GM12878 (cell line): ENCODE measurements around the gene WBP2NL. TPM values are rescaled to one million over a fixed set of nuclear protein-coding genes. Genes with fewer than 3 reads are reported as not detected.

Experiments used
- CBX3 ChIP-seq: fragments of 200-600 bp; sonication (generic); IDR thresholded peaks from 2 replicates; pipeline ENCODE4 v1.6.1; 2016; ENCODE audit warnings: low read depth, borderline replicate concordance
- CHD2 ChIP-seq: IDR thresholded peaks from 2 replicates; pipeline ENCODE4 v1.6.1; 2011; ENCODE audit warnings: low read depth, low read length, improper control_type of control experiment, borderline replicate concordance
- CHD4 ChIP-seq: fragments of 200-600 bp; sonication (generic); IDR thresholded peaks from 2 replicates; pipeline ENCODE4 v1.6.1; 2016; ENCODE audit warnings: mild to moderate bottlenecking
- CREB1 ChIP-seq: IDR thresholded peaks from 2 replicates; pipeline ENCODE4 v1.6.1; 2012; ENCODE audit warnings: low read depth, mild to moderate bottlenecking, inconsistent platforms
- ESRRA ChIP-seq: IDR thresholded peaks from 2 replicates; pipeline ENCODE4 v1.6.1; 2012; ENCODE audit warnings: mild to moderate bottlenecking, low read length, improper control_type of control experiment
- HDAC6 ChIP-seq: fragments of 200-600 bp; sonication (generic); IDR thresholded peaks from one replicate; pipeline ENCODE4 v1.8.0; 2017; ENCODE audit warnings: antibody characterized with exemption; ENCODE audit not compliant: unreplicated experiment
- HDGF ChIP-seq: fragments of 450-650 bp; IDR thresholded peaks from 2 replicates; pipeline ENCODE4 v1.6.1; 2016; ENCODE audit warnings: antibody characterized with exemption
- NR2C1 ChIP-seq: fragments of 450-650 bp; IDR thresholded peaks from 2 replicates; pipeline ENCODE4 v1.6.1; 2017; ENCODE audit warnings: antibody characterized with exemption, mild to moderate bottlenecking, moderate library complexity
- POLR2AphosphoS5 ChIP-seq: IDR thresholded peaks from 2 replicates; pipeline ENCODE4 v1.6.1; 2011; ENCODE audit warnings: mild to moderate bottlenecking, low read length, inconsistent platforms
- RB1 ChIP-seq: fragments of 450-650 bp; formaldehyde crosslinking; IDR thresholded peaks from 2 replicates; pipeline ENCODE4 v1.6.1; 2017; ENCODE audit warnings: mild to moderate bottlenecking, borderline replicate concordance
- SKIL ChIP-seq: fragments of 450-650 bp; IDR thresholded peaks from 2 replicates; pipeline ENCODE4 v1.6.1; 2017; ENCODE audit warnings: mild to moderate bottlenecking, low read depth, inconsistent platforms; ENCODE audit not compliant: poor library complexity, severe bottlenecking
- TCF7 ChIP-seq: IDR thresholded peaks from 2 replicates; pipeline ENCODE4 v1.6.1; 2014; ENCODE audit warnings: antibody characterized with exemption, borderline replicate concordance
- ZBTB40 ChIP-seq: fragments of 450-650 bp; IDR thresholded peaks from 2 replicates; pipeline ENCODE4 v1.6.1; 2016; ENCODE audit warnings: mild to moderate bottlenecking, moderate library complexity, borderline replicate concordance
- ZNF592 ChIP-seq: fragments of 450-650 bp; IDR thresholded peaks from 2 replicates; pipeline ENCODE4 v1.6.1; 2017; ENCODE audit warnings: mild to moderate bottlenecking, moderate library complexity
- ZZZ3 ChIP-seq: IDR thresholded peaks from 2 replicates; pipeline ENCODE4 v1.6.1; 2011; ENCODE audit warnings: low read depth; ENCODE audit not compliant: control insufficient read depth, insufficient read length
- polyA plus RNA-seq, 11 experiments: library from polyadenylated mRNA; depleted of rRNA in 4 of 11; unstranded in 6 of 11; stranded (reverse) in 5 of 11; fragments of >200 nt; fragmentation: Nextera tagmentation in 4 of 11; fragmentation: Illumina TruSeq in 1 of 11; extraction: Ambion mirVana in 4 of 11; extraction: Trizol in 1 of 11; gene quantifications; 1 replicate in 1 of 11; 2 replicates in 10 of 11; pipeline versions ENCODE4 v1.2.1 to v1.2.3, GENCODE V29; 2011 to 2016; ENCODE audit warnings: inconsistent platforms in 2 of 11, missing spikeins in 2 of 11, low read depth in 1 of 11
- total RNA-seq, 4 experiments: library from RNA; depleted of rRNA in 3 of 4; stranded (reverse); fragments of >200 nt in 3 of 4; fragmentation: Illumina TruSeq in 1 of 4; extraction: Trizol in 1 of 4; gene quantifications; 2 replicates each; pipeline versions ENCODE4 v1.2.1 to v1.2.3, GENCODE V29; 2013 to 2021

WBP2NL gene
- total and polyA plus RNA-seq, 10 of the 15 experiments (the other 5 are each of a cell fraction or from before 2014, with no cell fraction given), result 0.46 to 1.9 (median 1.3) TPM

- TF ChIP-seq HDAC6 (no peak), CBX3 (no peak), CHD2 (peak; percentile 56; the same call in 1 of the 2 replicates), ESRRA (no peak), CREB1 (peak; percentile 5), NR2C1 (no peak), POLR2AphosphoS5 (peak; percentile 63; the same call in 1 of the 2 replicates), RB1 (0 out of 2 replicates have a peak, but pooled peaks have one; percentile 55), ZZZ3 (no peak), TCF7 (no peak), SKIL (no peak), HDGF (peak; percentile 99), CHD4 (no peak), ZBTB40 (no peak), ZNF592 (no peak)
Observed at GRCh38 chr22:42070517-42071422, 72.2 kb downstream of the WBP2NL start, which contains the start of gene NAGA (continued).
